Mesendoderm (in vitro differentiated cells): ENCODE measurements around the gene CGA.

Source experiments
- DNase-seq: peaks from one replicate; pipeline ENCODE4 v3.0.0; 2013
- H2AK5ac ChIP-seq: 2 replicates; pipeline ENCODE4 v1.6.1; 2013; ENCODE audit warnings: low read length, inconsistent platforms
- H2BK120ac ChIP-seq: 2 replicates; pipeline ENCODE4 v1.6.1; 2013; ENCODE audit warnings: low read depth, mild to moderate bottlenecking, low read length, moderate library complexity, mixed read lengths
- H2BK15ac ChIP-seq: replicated peaks from 2 replicates; pipeline ENCODE4 v1.6.1; 2013; ENCODE audit warnings: low read depth, mild to moderate bottlenecking, moderate library complexity
- H2BK5ac ChIP-seq: 2 replicates; pipeline ENCODE4 v1.6.1; 2013; ENCODE audit warnings: low read length, inconsistent platforms
- H3K18ac ChIP-seq: 2 replicates; pipeline ENCODE4 v1.6.1; 2013; ENCODE audit warnings: mild to moderate bottlenecking, low read length, mixed read lengths
- H3K23ac ChIP-seq: one replicate; pipeline ENCODE4 v1.6.1; 2013; ENCODE audit warnings: low read length
- H3K27ac ChIP-seq: 2 replicates; pipeline ENCODE4 v1.5.1; 2013; ENCODE audit warnings: low read depth, mild to moderate bottlenecking, inconsistent platforms, low read length, moderate library complexity
- H3K27me3 ChIP-seq: 2 replicates; pipeline ENCODE4 v1.6.1; 2013; ENCODE audit warnings: low read length, control low read depth, mild to moderate bottlenecking, inconsistent platforms; ENCODE audit not compliant: insufficient read depth, poor library complexity
- H3K36me3 ChIP-seq: 2 replicates; pipeline ENCODE4 v1.6.1; 2013; ENCODE audit warnings: low read length, inconsistent platforms; ENCODE audit not compliant: control insufficient read depth, insufficient read depth
- H3K4ac ChIP-seq: one replicate; pipeline ENCODE4 v1.6.1; 2013; ENCODE audit warnings: low read depth, mild to moderate bottlenecking, low read length, moderate library complexity
- H3K4me1 ChIP-seq: 2 replicates; pipeline ENCODE4 v1.6.1; 2013; ENCODE audit warnings: low read depth, low read length, inconsistent platforms; ENCODE audit not compliant: control insufficient read depth
- H3K4me2 ChIP-seq: 2 replicates; pipeline ENCODE4 v1.6.1; 2013; ENCODE audit warnings: low read length
- H3K4me3 ChIP-seq: 2 replicates; pipeline ENCODE4 v1.5.1; 2013; ENCODE audit warnings: mild to moderate bottlenecking, low read length
- H3K56ac ChIP-seq: one replicate; pipeline ENCODE4 v1.6.1; 2013; ENCODE audit warnings: low read length
- H3K79me1 ChIP-seq: 2 replicates; pipeline ENCODE4 v1.6.1; 2013; ENCODE audit warnings: low read length, inconsistent platforms
- H3K79me2 ChIP-seq: 2 replicates; pipeline ENCODE4 v1.6.1; 2013; ENCODE audit warnings: mild to moderate bottlenecking, low read length; ENCODE audit not compliant: control insufficient read depth, insufficient read depth
- H3K9ac ChIP-seq: 2 replicates; pipeline ENCODE4 v1.6.1; 2013; ENCODE audit warnings: low read length, inconsistent platforms
- H4K5ac ChIP-seq: one replicate; pipeline ENCODE4 v1.6.1; 2013; ENCODE audit warnings: low read length
- H4K8ac ChIP-seq: one replicate; pipeline ENCODE4 v1.6.1; 2013; ENCODE audit warnings: low read depth, mild to moderate bottlenecking, control low read depth, low read length, moderate library complexity
- WGBS: extraction: QIAGEN DNeasy Blood & Tissue Kit; methylation state at CpG from one replicate; pipeline ENCODE4 v1.1.7; 2013; ENCODE audit warnings: low lambda C conversion rate, missing lambda C conversion rate; ENCODE audit not compliant: insufficient coverage; ENCODE audit errors: extremely low coverage; 5-methylcytosine and 5-hydroxymethylcytosine counted together

The CGA gene

DNA sequence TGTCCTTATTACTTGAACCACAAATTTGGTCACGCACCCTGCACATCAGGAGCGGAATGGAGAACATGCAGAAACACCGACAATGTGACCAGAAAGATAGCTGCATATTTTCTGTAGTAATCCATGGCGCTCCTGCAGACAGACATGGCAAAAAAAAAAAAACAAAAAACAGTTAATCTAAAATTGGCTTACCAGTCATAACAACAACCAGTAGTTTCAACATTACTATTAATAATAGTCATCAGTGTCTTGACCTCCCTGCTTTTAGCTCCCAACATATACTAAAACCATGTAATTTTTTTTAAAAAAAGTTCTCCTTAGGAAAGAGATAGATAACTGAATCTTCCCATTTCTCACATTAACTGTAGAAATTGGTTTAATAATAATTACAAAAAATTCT is 6.8 kb downstream of the CGA start:
- Histone ChIP-seq H3K4ac (no peak overlapping the region), H2BK15ac (no peak overlapping the region), H3K4me3 (no peak overlapping the region), H3K27me3 (no peaks in the 10 kb centered on the region), H3K36me3 (no peaks in the 10 kb centered on the region), H2BK5ac (no peak overlapping the region), H3K9ac (no peak overlapping the region), H3K56ac (no peak overlapping the region), H3K18ac (no peak overlapping the region), H2BK120ac (no peak overlapping the region), H4K5ac (no peak overlapping the region), H2AK5ac (no peak overlapping the region), H3K4me2 (no peak overlapping the region), H3K27ac (no peak overlapping the region), H4K8ac (no peak overlapping the region), H3K79me2 (no peaks in the 10 kb centered on the region), H3K23ac (no peak overlapping the region), H3K4me1 (no peaks in the 10 kb centered on the region), H3K79me1 (no peaks in the 10 kb centered on the region)
- no peak for DNase-seq
- no CpG with 5 or more reads among the region's 4 CpGs for WGBS

DNA sequence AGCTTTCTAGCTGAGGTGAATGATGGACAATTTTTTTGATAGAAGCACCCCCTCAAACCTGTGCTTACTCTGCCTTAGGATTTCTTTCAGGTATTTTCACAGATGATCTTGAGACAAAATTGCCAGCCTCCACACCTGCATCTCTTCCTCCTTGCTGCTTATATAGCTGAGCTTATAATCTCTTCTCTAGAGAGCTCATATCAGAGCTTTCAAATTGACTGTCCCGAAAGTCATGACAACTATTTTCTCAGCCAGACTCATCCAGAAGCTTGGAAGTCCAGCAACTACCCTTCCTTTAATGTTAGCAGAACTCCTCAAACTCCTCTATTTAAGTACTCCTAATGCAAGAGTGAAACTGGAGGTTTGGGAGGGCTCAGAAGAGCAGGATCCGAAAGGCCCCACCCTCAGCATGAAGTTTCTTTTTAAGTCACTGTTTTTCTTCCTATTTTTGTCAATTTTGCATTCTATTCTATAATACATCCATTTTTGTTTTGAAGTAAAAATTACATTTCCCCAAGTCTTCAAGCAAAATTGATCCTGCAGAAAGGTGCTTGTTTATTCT is 12.7 kb downstream of the CGA start:
- no CpG with 5 or more reads among the region's 2 CpGs for WGBS
- no peaks in the 10 kb centered on the region for H3K79me2 ChIP-seq
- no peak overlapping the region for H3K4me2 ChIP-seq
- H3K9ac ChIP-seq: no peak overlapping the region
- no peak for DNase-seq
- no peaks in the 10 kb centered on the region for H3K79me1 ChIP-seq
- no peak overlapping the region for H2AK5ac ChIP-seq
- no peaks in the 10 kb centered on the region for H3K27me3 ChIP-seq
- no peak overlapping the region for H2BK15ac ChIP-seq
- no peaks in the 10 kb centered on the region for H3K36me3 ChIP-seq
- H3K4me1 ChIP-seq: no peaks in the 10 kb centered on the region
- no peak overlapping the region for H3K27ac ChIP-seq
- H4K5ac ChIP-seq: no peak overlapping the region
- no peak overlapping the region for H4K8ac ChIP-seq
- no peak overlapping the region for H3K4ac ChIP-seq
- H3K4me3 ChIP-seq: no peak overlapping the region
- H3K18ac ChIP-seq: no peak overlapping the region
- no peak overlapping the region for H2BK120ac ChIP-seq
- H2BK5ac ChIP-seq: no peak overlapping the region
- H3K56ac ChIP-seq: no peak overlapping the region
- H3K23ac ChIP-seq: no peak overlapping the region

DNA sequence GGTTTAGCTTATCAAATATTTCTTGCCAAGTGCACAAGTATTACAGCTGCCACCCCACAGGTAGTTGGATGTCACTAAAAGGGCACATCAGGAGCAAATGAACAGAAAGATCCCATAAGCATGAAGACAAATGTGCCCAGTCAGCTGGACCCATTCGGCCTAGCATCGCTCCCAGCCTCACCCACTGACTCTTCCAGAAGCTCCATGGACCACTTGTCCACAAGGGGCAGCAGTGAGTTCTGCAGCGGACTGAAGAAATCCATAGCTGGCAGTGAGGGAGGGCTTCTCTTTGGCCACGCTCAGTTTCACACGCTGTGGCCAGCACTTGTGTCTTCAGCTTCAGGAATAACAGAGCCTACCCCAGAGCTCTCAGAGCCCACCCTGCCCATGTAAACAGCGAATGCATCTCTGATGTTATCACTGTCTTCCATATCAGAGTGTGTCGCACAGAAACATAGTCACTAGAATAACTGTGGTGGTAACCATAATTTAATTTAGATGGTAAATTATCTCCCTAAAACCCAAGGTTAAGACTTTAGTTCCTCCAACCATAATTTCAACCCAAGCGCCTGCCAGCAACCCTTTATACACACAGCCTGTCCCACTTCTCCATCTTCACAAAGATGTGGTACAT is 15.8 kb downstream of the CGA start:
- no peaks in the 10 kb centered on the region for H3K36me3 ChIP-seq
- no CpG with 5 or more reads among the region's 8 CpGs for WGBS

DNA sequence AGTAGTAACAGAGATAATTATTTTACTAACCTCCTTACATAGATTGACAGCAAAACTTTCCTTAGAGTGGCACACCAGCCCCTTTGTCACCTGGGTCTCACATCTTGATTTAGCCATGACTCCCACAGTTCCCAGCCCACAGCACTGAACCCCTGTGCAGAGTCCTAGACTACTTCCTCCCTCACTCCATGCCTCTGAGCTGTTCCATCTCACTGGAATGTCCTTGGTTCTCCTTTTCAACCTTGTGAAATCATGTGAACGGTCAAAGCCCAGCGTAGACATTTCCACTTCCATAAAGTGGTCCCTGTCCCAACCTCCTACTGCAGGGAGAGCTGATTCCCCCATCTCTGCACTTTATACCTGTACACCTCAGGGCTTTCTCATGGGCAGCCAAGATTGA is 19.7 kb downstream of the CGA start:
- Histone ChIP-seq H3K4ac (no peak overlapping the region), H3K9ac (no peak overlapping the region), H2BK120ac (no peak overlapping the region), H3K36me3 (no peaks in the 10 kb centered on the region), H3K79me1 (no peaks in the 10 kb centered on the region), H3K4me1 (no peaks in the 10 kb centered on the region), H3K4me2 (no peak overlapping the region), H3K56ac (no peak overlapping the region), H3K79me2 (no peaks in the 10 kb centered on the region), H2BK15ac (no peak overlapping the region), H3K27ac (no peak overlapping the region), H3K27me3 (no peaks in the 10 kb centered on the region), H2BK5ac (no peak overlapping the region), H3K23ac (no peak overlapping the region), H4K8ac (no peak overlapping the region), H4K5ac (no peak overlapping the region), H3K18ac (no peak overlapping the region), H2AK5ac (no peak overlapping the region), H3K4me3 (no peak overlapping the region)
- DNase-seq: no peak
- WGBS: no CpG with 5 or more reads among the region's 2 CpGs

More for the DNA sequence above, 15.8 kb downstream of the CGA start:
- Histone ChIP-seq H3K23ac (no peak overlapping the region), H4K8ac (no peak overlapping the region), H4K5ac (no peak overlapping the region), H2BK120ac (no peak overlapping the region), H3K18ac (no peak overlapping the region), H3K4me1 (no peaks in the 10 kb centered on the region), H2BK15ac (no peak overlapping the region), H3K4me3 (no peak overlapping the region), H3K27me3 (no peaks in the 10 kb centered on the region), H3K4ac (no peak overlapping the region), H3K79me1 (no peaks in the 10 kb centered on the region), H3K9ac (no peak overlapping the region), H2AK5ac (no peak overlapping the region), H3K4me2 (no peak overlapping the region), H2BK5ac (no peak overlapping the region), H3K79me2 (no peaks in the 10 kb centered on the region), H3K56ac (no peak overlapping the region), H3K27ac (no peak overlapping the region)
- peak; percentile 92 for DNase-seq

DNA sequence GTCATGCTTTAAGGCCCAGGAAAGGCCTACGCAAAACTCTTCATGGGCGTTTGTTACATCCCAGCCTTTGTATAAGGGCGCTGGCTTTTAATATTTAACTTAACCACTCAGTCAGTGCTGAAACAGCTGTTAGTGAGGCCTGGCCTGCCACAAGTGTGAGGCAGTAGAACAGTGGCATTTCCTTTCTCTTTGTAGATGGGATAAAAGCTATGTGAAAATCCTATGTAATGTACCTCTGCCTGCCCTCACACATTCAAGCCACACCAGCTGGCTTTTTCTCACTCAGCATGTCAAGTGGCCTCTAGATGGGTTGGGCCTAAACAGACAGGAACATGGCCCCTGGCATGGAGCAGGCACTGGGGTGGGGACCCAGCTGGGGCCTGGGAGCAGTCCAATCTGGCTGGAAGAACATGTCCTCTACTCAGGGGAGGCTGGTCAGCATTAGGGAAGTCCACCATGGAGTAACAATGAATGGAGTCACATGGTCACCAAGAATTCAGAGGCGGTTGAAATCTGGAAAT is 20.7 kb downstream of the CGA start:
- no peak overlapping the region for H3K9ac ChIP-seq
- no peak overlapping the region for H3K4me2 ChIP-seq
- no peak overlapping the region for H3K23ac ChIP-seq
- no peak overlapping the region for H4K5ac ChIP-seq
- no peaks in the 10 kb centered on the region for H3K79me1 ChIP-seq
- no peaks in the 10 kb centered on the region for H3K36me3 ChIP-seq
- H4K8ac ChIP-seq: no peak overlapping the region
- H3K4me3 ChIP-seq: no peak overlapping the region
- H2BK120ac ChIP-seq: no peak overlapping the region
- no peak overlapping the region for H3K27ac ChIP-seq
- WGBS: no CpG with 5 or more reads among the region's 4 CpGs
- no peak overlapping the region for H2BK5ac ChIP-seq
- no peaks in the 10 kb centered on the region for H3K4me1 ChIP-seq
- H3K79me2 ChIP-seq: no peaks in the 10 kb centered on the region
- no peak overlapping the region for H2BK15ac ChIP-seq
- peak; percentile 22 for DNase-seq
- H3K27me3 ChIP-seq: no peaks in the 10 kb centered on the region
- H3K18ac ChIP-seq: no peak overlapping the region
- no peak overlapping the region for H2AK5ac ChIP-seq
- H3K4ac ChIP-seq: no peak overlapping the region
- H3K56ac ChIP-seq: no peak overlapping the region

DNA sequence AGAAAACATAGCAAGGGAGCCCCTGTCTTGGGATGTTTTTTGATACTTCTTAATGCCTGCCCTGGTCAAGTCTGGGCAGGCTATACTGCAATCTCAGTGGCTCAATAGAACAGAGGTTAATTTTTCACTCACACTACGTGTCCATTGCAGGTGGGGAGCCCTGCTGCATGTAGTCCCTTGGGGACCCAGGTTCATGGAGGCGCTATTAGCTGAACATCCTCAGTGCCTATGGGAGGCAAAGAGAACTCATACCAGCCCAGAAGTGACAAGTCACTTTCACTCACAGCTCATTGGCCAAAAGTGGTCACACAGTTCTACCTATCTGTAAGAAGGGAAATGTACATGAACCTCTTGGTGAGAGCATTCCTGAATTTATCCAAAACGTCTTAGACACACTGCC is 23.2 kb downstream of the CGA start:
- no peak for DNase-seq
- H4K5ac ChIP-seq: no peak overlapping the region
- no peaks in the 10 kb centered on the region for H3K27me3 ChIP-seq
- no peaks in the 10 kb centered on the region for H3K4me1 ChIP-seq
- no peak overlapping the region for H4K8ac ChIP-seq
- H3K4ac ChIP-seq: no peak overlapping the region
- no peak overlapping the region for H3K56ac ChIP-seq
- no CpG with 5 or more reads among the region's 3 CpGs for WGBS
- H3K27ac ChIP-seq: no peak overlapping the region
- H3K9ac ChIP-seq: no peak overlapping the region
- H3K79me2 ChIP-seq: no peaks in the 10 kb centered on the region
- H3K36me3 ChIP-seq: no peaks in the 10 kb centered on the region
- no peak overlapping the region for H3K4me3 ChIP-seq
- H2BK5ac ChIP-seq: no peak overlapping the region
- H2BK120ac ChIP-seq: no peak overlapping the region
- H3K4me2 ChIP-seq: no peak overlapping the region
- no peak overlapping the region for H2BK15ac ChIP-seq
- no peak overlapping the region for H3K18ac ChIP-seq
- no peak overlapping the region for H2AK5ac ChIP-seq
- no peaks in the 10 kb centered on the region for H3K79me1 ChIP-seq
- no peak overlapping the region for H3K23ac ChIP-seq
